HG03439 (cell line): Measurements from ENCODE around the gene ABCC4.
"Not testable (repeated sequence)": the region's sequence is repeated elsewhere in the genome, so short reads cannot be mapped to it uniquely, and the experiment has no call there.

ENCODE experiments used
- ATAC-seq: cut with Tn5 transposase; IDR thresholded peaks from one replicate; pipeline ENCODE4 v1.9.1; 2021; ENCODE audit warnings: mild to moderate bottlenecking, moderate library complexity; ENCODE audit not compliant: unreplicated experiment

ABCC4 gene

GRCh38 chr13:95174517-95174916 lies 126.7 kb downstream of the ABCC4 start:
- no peak for ATAC-seq

GRCh38 chr13:95168191-95168590 lies 133.1 kb downstream of the ABCC4 start:
- no peak for ATAC-seq

GRCh38 chr13:95167003-95167402 lies 134.2 kb downstream of the ABCC4 start:
- not testable (repeated sequence) for ATAC-seq

GRCh38 chr13:95164830-95165229 lies 136.4 kb downstream of the ABCC4 start:
- no peak for ATAC-seq

GRCh38 chr13:95160112-95160906 lies 140.9 kb downstream of the ABCC4 start:
- ATAC-seq = no peak

GRCh38 chr13:95159458-95159857 lies 141.8 kb downstream of the ABCC4 start:
- ATAC-seq = no peak

- no peak for ATAC-seq
Measured at GRCh38 chr13:95156208-95156607, 145.0 kb downstream of the ABCC4 start.

- ATAC-seq = no peak
Measured at GRCh38 chr13:95155504-95155903, 145.7 kb downstream of the ABCC4 start.

- no peak for ATAC-seq
Measured at GRCh38 chr13:95155093-95155492, 146.2 kb downstream of the ABCC4 start.

- no peak for ATAC-seq
Measured at GRCh38 chr13:95154413-95154886, 146.8 kb downstream of the ABCC4 start.

- no peak for ATAC-seq
Measured at GRCh38 chr13:95153647-95154412, 147.4 kb downstream of the ABCC4 start.

- ATAC-seq = no peak
Measured at GRCh38 chr13:95151942-95152587, 149.2 kb downstream of the ABCC4 start.

GRCh38 chr13:95150555-95150954 lies 150.7 kb downstream of the ABCC4 start:
- no peak for ATAC-seq

- no peak for ATAC-seq
Measured at GRCh38 chr13:95146486-95146885, 154.8 kb downstream of the ABCC4 start.

- no peak for ATAC-seq
Measured at GRCh38 chr13:95145587-95145986, 155.7 kb downstream of the ABCC4 start.

GRCh38 chr13:95140502-95140901 lies 160.7 kb downstream of the ABCC4 start:
- ATAC-seq = no peak

GRCh38 chr13:95138876-95139585 lies 162.2 kb downstream of the ABCC4 start:
- no peak for ATAC-seq

GRCh38 chr13:95137096-95137495 lies 164.2 kb downstream of the ABCC4 start:
- peak; percentile 74 for ATAC-seq

GRCh38 chr13:95136638-95137037 lies 164.6 kb downstream of the ABCC4 start:
- no peak for ATAC-seq

GRCh38 chr13:95133498-95133897 lies 167.8 kb downstream of the ABCC4 start:
- no peak for ATAC-seq

- no peak for ATAC-seq
Measured at GRCh38 chr13:95129004-95129403, 172.2 kb downstream of the ABCC4 start.
